Midbrain (tissue), 1 donor: ENCODE measurements around the gene TSLP.

ENCODE experiments used
- DNase-seq: peaks from one replicate; lab custom pipeline; 2025; lab: John Stamatoyannopoulos, UW

Gene TSLP

GRCh38 chr5:111095982-111096381 is 24.5 kb downstream of the TSLP start:
- DNase-seq, result no peak

DNA sequence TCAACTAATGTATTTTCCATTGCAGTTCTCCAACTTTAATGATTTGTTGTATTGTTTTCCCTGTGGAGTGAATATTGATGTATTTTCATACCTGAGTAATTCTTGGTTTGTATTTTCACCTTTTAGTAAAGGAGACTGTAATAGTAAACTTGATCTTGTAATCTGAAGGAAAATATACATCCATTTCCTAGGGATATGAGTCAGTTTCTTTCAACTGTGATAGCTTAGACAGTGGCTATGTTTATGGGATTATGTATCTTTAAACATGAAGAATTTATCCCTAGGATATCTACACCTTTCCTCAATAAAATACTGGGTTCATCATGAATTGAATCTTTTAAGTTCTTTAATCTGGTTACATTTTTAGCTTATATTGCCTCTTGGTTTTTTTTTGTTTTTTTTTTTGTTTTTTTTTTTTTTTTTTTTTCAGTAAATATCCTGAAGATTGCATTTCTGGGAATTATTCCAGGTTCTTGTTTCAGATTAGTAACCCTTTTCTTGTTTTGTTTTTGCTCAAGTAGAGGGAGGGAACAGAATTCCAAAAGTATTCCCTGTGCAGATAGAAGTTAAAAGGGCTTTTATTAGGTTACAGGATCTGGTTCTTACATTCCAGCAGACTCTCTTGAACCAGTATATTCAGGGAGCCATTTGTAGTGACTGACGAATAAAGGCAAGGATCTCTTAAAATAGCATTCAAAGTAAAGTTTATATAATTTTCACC is 27.7 kb downstream of the TSLP start:
- DNase-seq, result no peak

- no peak for DNase-seq
Measured at GRCh38 chr5:111106320-111106948, 34.9 kb downstream of the TSLP start.

GRCh38 chr5:111107371-111107770 is 35.9 kb downstream of the TSLP start:
- no peak for DNase-seq

GRCh38 chr5:111111956-111112355 is 40.4 kb downstream of the TSLP start:
- no peak for DNase-seq

- DNase-seq, result no peak
Measured at GRCh38 chr5:111113678-111114077, 42.2 kb downstream of the TSLP start.

DNA sequence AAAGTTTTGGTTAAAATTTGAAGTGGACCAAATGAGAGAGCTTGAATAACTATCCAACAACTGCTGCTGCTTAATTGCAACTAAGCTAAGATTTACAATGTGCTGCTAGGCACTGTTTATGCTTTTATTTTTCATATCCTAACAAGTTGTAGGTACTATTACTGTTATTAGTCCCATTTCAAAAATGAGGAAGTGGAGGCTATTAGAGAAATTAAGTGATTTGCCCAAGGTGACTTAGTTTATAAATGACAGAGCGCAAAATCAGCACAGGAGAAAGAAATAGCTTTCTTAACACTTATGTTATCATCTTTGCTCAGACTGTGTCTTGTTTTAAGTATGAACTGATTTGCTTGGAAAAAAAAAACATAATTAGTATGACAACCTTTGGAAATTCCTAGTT is 43.7 kb downstream of the TSLP start:
- DNase-seq, result no peak

DNA sequence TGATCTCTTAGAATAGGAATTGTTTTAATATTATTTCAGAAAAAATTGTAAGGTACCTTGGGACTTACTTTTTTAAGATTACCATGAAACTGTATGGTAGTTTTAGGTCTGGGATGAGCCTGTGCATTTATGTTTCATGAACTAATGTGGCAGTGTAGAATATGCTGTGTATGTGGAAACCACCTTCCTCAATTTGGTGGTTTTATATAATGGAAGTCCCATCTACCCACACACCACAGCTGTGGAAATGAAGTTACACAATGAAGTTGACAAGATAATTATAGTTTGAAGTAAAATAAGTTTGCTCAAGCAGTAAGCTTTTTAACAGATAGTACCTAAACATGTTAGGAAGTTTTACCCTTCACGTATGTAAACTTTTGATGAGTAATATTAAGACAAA is 45.0 kb downstream of the TSLP start:
- no peak for DNase-seq

DNA sequence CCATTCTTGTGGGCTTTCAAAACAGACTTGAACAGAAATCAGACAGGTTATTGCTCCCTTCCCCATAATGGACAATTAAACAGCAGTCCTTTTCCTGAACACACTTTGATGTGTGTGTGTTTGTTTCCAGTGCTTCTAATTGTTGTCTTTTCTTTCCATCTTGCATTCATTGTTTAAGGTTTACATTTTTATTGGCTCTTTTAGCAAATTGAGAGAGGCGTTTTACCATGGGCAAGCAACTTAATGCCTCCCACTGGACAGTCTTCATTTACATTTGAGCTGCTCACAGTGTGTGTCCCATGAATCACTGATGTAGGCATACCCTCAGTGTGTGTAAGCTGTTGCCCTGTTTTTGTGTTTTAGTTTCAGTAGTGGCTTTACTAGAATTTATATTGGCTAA is 45.6 kb downstream of the TSLP start:
- no peak for DNase-seq

GRCh38 chr5:111119221-111119620 is 47.7 kb downstream of the TSLP start:
- no peak for DNase-seq

- DNase-seq, result no peak
Measured at GRCh38 chr5:111119856-111120255, 48.3 kb downstream of the TSLP start.

GRCh38 chr5:111120911-111121310 is 49.4 kb downstream of the TSLP start:
- DNase-seq, result no peak

DNA sequence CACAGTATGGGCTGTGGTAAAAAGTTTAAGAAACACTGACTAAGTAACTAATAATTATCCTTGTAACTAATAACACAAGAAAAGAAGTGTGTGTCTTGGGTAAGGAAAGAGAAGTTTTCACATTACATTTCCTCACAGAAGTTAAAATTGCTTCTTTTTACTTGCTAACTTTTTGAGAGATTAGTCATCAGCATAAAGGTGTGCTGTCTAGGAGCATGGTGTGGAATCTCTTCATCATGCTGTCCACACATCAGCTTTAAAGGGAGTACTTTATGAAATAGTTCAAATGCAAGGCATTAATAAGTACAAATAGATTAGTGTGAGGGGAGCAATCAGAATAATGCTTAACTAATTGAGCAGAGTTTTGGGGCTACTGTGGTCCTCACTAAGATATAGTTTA is 50.4 kb downstream of the TSLP start:
- no peak for DNase-seq

- DNase-seq, result no peak
Measured at GRCh38 chr5:111122398-111122797, 50.9 kb downstream of the TSLP start.

DNA sequence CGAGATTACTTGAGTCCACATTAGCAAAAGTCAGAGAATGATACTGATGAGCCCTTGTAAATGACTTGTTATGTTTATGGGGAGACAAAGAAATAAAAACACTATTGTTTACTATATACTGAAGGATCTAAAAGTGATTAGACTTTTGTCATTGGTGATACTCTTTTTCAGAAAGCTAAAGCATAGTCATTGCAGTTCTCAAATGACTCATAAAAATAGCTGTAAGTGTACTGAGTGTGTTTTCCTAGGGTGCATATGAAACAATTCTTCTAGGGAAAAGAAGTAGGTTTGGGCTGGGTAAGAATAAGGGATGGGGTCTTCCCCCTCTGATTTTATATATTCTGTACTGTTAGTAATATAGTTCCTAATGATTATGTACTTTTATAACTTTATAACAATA is 53.3 kb downstream of the TSLP start:
- DNase-seq, result no peak

- no peak for DNase-seq
Measured at GRCh38 chr5:111126896-111127295, 55.4 kb downstream of the TSLP start.
